ENCODE results near the gene TAPBP. TPM values are rescaled to one million over a fixed set of nuclear protein-coding genes. Genes with fewer than 3 reads are reported as not detected.

Gene TAPBP
- total RNA-seq, 4 donors from 2014 or later = 36.2 to 77.0 (median 50.5) TPM

DNA sequence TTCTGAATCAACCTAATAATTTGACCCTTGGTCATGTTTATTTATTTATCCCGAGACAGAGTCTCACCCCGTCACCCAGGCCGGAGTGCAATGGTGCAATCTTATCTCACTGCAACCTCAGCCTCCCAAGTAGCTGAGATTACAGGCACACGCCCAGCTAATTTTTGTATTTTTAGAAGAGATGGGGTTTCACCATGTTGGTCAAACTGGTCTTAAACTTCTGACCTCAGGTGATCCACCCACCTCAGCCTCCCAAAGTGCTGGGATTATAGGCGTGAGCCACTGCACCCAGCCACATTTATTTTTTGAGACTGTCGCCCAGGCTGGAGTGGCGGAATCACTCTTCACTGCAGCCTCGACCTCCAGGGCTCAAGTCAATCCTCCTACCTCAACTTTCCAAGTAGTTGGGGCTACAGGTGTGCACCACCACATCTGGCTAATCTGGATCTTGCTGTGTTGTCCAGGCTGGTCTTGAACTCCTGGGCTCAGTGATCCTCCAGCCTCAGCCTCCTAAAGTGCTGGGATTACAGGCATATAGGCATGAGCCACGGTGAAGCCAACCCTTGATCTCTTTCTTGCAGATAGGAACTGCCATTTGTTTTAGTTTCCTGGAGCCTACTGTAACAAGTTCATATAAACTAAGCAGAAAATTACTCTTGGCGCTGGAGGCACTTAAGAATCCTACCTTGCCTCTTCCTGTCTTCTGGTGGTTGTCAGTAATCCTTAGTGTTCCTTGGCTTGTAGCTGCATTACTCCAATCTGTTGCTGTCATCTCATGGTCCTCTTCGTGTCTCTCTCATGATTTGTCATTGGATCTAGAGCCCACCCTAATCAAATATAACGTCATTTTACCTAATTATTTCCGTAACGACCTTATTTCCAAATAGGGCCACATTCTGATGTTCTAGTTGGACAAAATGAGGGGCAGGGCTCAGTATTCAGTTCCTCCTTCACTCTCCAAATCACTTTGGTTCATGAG lies 39.7 kb downstream of the TAPBP start:
- TF ChIP-seq, protein P1, sequence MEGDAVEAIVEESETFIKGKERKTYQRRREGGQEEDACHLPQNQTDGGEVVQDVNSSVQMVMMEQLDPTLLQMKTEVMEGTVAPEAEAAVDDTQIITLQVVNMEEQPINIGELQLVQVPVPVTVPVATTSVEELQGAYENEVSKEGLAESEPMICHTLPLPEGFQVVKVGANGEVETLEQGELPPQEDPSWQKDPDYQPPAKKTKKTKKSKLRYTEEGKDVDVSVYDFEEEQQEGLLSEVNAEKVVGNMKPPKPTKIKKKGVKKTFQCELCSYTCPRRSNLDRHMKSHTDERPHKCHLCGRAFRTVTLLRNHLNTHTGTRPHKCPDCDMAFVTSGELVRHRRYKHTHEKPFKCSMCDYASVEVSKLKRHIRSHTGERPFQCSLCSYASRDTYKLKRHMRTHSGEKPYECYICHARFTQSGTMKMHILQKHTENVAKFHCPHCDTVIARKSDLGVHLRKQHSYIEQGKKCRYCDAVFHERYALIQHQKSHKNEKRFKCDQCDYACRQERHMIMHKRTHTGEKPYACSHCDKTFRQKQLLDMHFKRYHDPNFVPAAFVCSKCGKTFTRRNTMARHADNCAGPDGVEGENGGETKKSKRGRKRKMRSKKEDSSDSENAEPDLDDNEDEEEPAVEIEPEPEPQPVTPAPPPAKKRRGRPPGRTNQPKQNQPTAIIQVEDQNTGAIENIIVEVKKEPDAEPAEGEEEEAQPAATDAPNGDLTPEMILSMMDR (IDR thresholded peaks at IDR 0.05; ENCODE audit: low read depth) = no peak

DNA sequence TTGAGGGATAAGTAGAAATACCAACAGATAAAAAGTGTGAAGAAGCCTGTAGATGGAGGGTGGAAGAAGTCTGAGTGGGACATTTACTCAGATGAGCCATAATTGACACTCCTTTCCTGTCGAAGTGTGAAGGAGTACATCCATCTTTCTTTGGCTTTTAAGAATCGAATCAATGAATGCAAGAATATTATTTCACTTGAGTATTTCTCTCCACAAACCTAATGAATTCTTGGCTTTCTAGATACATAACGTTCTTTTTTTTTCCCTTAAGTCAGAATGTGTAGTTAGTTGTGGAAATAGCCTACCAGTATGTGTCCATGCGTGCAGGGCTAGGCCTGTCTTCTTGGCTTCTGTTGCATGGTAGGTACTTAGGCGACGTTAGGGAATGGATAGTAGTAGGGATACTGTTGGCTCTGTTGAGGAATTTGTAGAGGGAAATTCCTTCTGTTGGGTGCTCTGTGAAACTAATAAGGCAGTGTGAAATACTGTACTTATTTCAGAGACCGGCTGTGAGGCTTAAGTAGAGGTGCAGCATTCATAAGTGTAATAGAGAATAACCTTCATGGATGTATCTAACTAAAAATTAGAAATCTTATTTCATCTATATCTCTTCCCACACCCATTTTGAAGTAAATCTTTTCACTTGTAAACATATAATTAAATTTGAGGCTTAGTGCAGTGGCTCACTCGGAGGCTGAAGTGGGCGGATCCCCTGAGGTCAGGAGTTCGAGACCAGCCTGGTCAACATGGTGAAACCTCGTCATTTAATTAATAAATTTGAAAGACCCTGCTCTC lies 40.6 kb downstream of the TAPBP start:
- TF ChIP-seq, protein P1 (IDR thresholded peaks at IDR 0.05; ENCODE audit: low read depth) = no peak

DNA sequence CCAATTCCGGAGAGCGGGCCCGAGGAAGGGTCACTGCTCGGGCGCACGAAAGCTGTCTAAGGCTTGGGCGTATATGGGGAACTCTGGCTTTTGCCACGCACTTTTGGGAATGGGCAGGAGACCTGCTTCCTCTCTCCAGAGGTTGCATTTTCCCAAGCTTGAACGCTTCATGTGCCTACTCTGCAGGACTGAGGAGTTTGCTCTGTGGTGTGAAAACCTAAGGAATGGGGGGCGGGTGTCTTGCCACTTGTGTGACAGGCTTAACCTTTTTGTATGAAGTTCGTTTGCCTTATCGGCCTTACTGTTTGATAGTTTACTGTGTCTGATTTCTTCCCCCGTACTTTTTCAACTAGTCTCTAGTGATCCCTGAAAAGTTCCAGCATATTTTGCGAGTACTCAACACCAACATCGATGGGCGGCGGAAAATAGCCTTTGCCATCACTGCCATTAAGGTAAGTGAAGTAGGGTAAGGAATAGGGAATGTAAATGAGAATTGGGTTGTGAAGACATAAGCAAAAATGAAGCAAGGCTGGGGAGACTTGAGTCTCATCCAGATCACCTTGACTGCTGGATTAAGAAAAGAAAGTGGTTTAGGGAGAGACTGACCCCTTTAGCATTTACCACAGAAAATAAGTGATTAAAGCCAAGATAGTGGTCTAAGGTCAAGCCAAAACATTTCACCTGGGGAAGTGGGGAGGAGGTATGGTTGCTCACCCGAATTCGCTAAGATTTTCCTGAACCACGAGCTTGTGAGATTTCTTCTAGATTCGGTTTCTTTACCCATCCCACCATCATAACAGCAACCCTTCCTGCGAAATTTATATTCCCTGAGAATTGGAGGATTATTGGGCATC lies 41.4 kb downstream of the TAPBP start:
- TF ChIP-seq, protein P1 (IDR thresholded peaks at IDR 0.05; ENCODE audit: low read depth) = no peak

DNA sequence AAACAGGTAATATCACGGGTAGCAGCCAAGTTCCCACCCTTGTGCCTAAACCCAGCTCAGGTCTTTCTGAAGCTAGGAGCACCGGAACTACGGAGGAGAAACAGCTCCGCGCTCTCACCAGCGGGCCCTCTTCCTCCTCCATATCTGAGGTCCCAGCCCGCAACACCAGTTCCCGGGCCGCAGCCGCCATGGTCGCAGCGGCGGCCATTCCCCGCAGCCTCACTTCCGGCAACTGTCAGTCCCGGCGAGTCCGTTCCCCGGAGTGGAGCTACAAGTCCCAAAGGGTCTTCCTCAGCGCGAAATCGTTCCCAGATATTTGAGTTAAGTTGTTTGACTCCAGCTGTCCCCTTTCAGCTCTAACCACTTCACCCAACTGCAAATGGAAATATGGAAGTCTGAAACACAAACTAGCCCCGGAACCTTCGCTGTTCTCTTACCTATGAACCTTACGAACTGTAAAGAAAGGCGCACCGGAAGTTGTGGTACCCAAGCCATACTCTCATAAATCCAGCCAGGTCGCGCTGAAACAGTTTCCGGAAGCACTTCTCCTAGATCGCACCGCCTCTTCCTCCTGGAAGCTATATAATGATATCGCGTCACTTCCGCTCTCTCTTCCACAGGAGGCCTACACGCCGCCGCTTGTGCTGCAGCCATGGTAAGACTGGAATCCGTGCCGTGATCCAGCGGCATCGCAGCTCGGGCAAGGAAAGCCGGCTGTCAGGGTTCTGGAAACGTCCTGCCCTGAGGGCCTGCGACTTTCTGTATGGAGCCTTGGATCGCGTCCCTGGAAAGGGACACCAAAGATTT lies 42.2 kb downstream of the TAPBP start, which contains the start of the genes RPS18 and VPS52:
RPS18 (plus strand) TSS at position 608 of the 807 bp plus-strand sequence; CDS start at position 653, 45 bp downstream.
VPS52 (minus strand) TSS at position 409 of the 807 bp plus-strand sequence; CDS start at position 208, 201 bp downstream.
- TF ChIP-seq, protein P1 (IDR thresholded peaks at IDR 0.05; ENCODE audit: low read depth) = no peak

DNA sequence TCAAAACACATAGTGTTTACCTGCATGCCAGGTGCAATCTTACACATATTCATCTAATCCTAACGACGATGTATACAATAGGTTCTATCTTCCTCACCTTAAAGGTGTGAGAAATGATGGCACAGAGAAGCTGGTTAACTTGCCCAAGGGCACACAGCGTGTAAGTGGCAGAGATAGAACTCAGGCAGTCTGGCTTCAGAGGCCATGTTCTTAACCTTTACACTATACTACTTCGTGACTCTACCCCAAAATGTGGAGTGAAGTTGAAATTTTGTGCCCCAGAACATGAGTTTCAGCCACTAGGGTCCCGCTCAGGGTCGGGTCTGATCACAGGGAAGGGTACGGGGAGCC lies 42.8 kb downstream of the TAPBP start:
- TF ChIP-seq, protein P1 (IDR thresholded peaks at IDR 0.05; ENCODE audit: low read depth) = no peak

DNA sequence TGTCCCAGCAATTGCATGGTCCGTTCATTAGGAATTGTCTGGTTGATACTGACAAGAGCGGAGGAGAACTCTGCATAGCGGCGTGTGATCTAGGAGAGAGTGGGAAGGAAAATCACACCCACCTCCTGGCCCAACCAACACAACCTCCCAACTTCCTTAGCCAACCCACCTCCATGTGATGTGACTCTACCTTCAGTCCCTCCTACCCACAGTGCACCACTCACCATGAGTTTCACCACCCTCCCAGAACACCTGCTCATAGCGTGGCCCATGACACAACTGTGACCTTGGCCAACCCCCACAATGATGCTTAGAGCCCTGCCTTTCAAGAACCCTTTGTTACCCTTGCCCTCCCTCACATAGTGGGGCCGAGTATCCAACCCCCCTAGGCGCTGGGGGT lies 49.9 kb downstream of the TAPBP start:
- TF ChIP-seq, protein P1 (IDR thresholded peaks at IDR 0.05; ENCODE audit: low read depth) = no peak
